Endodermal cell (in vitro differentiated cells): Measurements from ENCODE around the gene ODAD4. TPM values are rescaled to one million over a fixed set of nuclear protein-coding genes. Genes with fewer than 3 reads are reported as not detected.

Experiments
- DNase-seq: peaks from one replicate; pipeline ENCODE4 v3.0.0-alpha.2; 2017
- H3K27ac ChIP-seq: 2 replicates; pipeline ENCODE4 v1.5.1; 2013; ENCODE audit warnings: mild to moderate bottlenecking, low read depth, low read length, moderate library complexity
- H3K27me3 ChIP-seq: 2 replicates; pipeline ENCODE4 v1.6.1; 2013; ENCODE audit warnings: mild to moderate bottlenecking, low read length, moderate library complexity; ENCODE audit not compliant: insufficient read depth, control insufficient read depth, poor library complexity, severe bottlenecking
- H3K36me3 ChIP-seq: 2 replicates; pipeline ENCODE4 v1.7.0; 2013; ENCODE audit warnings: mild to moderate bottlenecking, low read length, moderate library complexity; ENCODE audit not compliant: control insufficient read depth, insufficient read depth
- H3K4me1 ChIP-seq: one replicate; pipeline ENCODE4 v1.7.0; 2013; ENCODE audit warnings: low read length; ENCODE audit not compliant: control insufficient read depth, insufficient read depth
- H3K4me3 ChIP-seq: 2 replicates; pipeline ENCODE4 v1.5.1; 2013; ENCODE audit warnings: mild to moderate bottlenecking, low read length, moderate library complexity
- H3K9ac ChIP-seq: 2 replicates; pipeline ENCODE4 v1.6.1; 2013; ENCODE audit warnings: mild to moderate bottlenecking, low read length, moderate library complexity; ENCODE audit not compliant: poor library complexity, severe bottlenecking; ENCODE audit errors: extremely low read depth
- H3K9me3 ChIP-seq: 2 replicates; pipeline ENCODE4 v1.6.1; 2013; ENCODE audit warnings: mild to moderate bottlenecking, low read length, moderate library complexity; ENCODE audit not compliant: control insufficient read depth
- H3K27ac Mint-ChIP-seq: 2 replicates; pipeline ENCODE4 v1.8.0; 2020; ENCODE audit warnings: mixed read lengths
- H3K27me3 Mint-ChIP-seq: 2 replicates; pipeline ENCODE4 v1.8.0; 2021; ENCODE audit warnings: mild to moderate bottlenecking, mixed read lengths; ENCODE audit not compliant: insufficient read depth
- H3K36me3 Mint-ChIP-seq: 2 replicates; pipeline ENCODE4 v1.8.0; 2020; ENCODE audit warnings: low read depth, mixed read lengths
- H3K4me1 Mint-ChIP-seq: 2 replicates; pipeline ENCODE4 v1.8.0; 2020; ENCODE audit warnings: mixed read lengths
- H3K4me3 Mint-ChIP-seq: 2 replicates; pipeline ENCODE4 v1.8.0; 2020; ENCODE audit warnings: mild to moderate bottlenecking, moderate library complexity, mixed read lengths
- H3K9me3 Mint-ChIP-seq: 2 replicates; pipeline ENCODE4 v1.8.0; 2020; ENCODE audit warnings: mild to moderate bottlenecking, mixed read lengths
- WGBS, 2 experiments: methylation state at CpG; one replicate each; pipeline versions ENCODE4 v1.1.5 to v1.1.7; 2013; ENCODE audit warnings: missing lambda C conversion rate in 2 of 2, mixed read lengths in 1 of 2; ENCODE audit not compliant: insufficient coverage in 1 of 2, insufficient read length in 1 of 2; 5-methylcytosine and 5-hydroxymethylcytosine counted together
- total RNA-seq, 2 donors: library from RNA; stranded (reverse); fragmentation: NEBNext Ultra II Directional in 1 of 2; extraction: Animal tissue kit (Norgen Biotek cat#: 25700) in 1 of 2; gene quantifications; 2 replicates in 1 of 2; 3 replicates in 1 of 2; pipeline ENCODE4 v1.2.1, GENCODE V29; 2021
- TF ChIP-seq, protein P1 (sequence below): fragments of 200-600 bp; sonication (generic); conservative IDR thresholded peaks from 2 replicates; pipeline ENCODE4 v1.5.0; 2021; ENCODE audit warnings: antibody characterized with exemption, mild to moderate bottlenecking

The ODAD4 gene
- total RNA-seq, 2 donors from 2014 or later: 3.9 to 4.7 TPM

DNA sequence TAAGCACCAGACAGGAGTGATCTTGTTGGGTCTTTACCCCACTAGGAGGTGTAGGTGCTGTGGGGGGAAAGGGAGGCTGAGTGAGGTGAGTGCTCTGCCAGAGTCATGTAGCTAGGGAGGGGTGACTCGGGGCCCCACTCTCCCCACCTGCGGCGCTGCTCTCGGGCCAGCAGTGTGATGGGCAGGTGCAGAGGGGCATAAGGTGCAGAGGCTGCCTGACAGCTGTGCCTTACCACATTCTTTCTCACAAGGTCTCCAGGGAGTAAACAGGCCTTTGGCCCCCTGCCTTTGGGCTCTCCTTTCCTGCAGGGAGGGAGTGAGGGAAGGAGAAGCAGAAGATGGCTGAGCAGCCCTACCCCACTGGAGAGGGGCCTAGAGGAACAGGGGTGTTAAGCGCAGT lies 31.7 kb downstream of the ODAD4 start:
- Mint-ChIP-seq H3K27me3 (peaks cover 1% of the 10 kb centered on the region), H3K9me3 (no peaks in the 10 kb centered on the region), H3K4me1 (peaks cover 31% of the 10 kb centered on the region), H3K27ac (no peak overlapping the region), H3K36me3 (no peaks in the 10 kb centered on the region), H3K4me3 (no peak overlapping the region)
- Histone ChIP-seq H3K36me3 (no peaks in the 10 kb centered on the region), H3K4me3 (no peak overlapping the region), H3K9ac (no peak overlapping the region), H3K9me3 (no peaks in the 10 kb centered on the region), H3K4me1 (peaks cover 13% of the 10 kb centered on the region), H3K27ac (no peak overlapping the region), H3K27me3 (no peaks in the 10 kb centered on the region)
- WGBS, 2 experiments: 92 to 100% methylated on average over 5 of the region's 5 CpGs
- DNase-seq: no peak
- TF ChIP-seq, protein P1, sequence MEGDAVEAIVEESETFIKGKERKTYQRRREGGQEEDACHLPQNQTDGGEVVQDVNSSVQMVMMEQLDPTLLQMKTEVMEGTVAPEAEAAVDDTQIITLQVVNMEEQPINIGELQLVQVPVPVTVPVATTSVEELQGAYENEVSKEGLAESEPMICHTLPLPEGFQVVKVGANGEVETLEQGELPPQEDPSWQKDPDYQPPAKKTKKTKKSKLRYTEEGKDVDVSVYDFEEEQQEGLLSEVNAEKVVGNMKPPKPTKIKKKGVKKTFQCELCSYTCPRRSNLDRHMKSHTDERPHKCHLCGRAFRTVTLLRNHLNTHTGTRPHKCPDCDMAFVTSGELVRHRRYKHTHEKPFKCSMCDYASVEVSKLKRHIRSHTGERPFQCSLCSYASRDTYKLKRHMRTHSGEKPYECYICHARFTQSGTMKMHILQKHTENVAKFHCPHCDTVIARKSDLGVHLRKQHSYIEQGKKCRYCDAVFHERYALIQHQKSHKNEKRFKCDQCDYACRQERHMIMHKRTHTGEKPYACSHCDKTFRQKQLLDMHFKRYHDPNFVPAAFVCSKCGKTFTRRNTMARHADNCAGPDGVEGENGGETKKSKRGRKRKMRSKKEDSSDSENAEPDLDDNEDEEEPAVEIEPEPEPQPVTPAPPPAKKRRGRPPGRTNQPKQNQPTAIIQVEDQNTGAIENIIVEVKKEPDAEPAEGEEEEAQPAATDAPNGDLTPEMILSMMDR: no peak

DNA sequence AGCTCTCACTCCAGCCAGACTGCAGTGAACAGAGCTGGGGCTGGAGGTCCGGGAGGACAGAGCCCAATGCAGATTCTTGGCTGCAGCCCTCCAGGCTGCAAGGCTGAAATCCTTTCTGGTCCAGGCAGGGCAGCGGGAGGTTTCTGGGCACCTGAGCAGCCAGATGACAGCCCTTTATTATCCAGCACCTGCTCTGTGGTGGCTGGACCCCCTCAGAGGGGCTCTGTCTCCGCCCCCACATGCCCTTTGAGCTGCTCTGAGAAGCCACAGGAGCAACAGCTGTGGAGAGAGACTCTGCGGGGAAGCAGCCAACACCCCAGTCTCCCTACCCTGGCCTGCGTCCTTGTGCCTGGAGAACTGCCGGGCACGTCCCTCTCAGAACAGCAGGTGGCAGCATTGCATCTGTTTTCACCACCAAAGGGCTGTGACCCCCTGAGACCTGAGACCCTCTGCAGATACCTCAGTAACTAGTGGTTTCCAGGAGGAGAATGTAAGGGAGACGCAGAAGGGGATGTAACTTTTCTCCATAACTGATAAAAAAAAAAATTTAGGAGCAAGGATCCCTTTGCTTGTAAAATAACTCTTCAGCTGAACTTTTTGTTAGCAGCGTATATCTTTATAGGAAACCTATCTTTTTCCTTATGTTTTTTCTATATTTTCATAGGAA lies 32.5 kb downstream of the ODAD4 start:
- H3K4me1 ChIP-seq: peaks cover 13% of the 10 kb centered on the region
- Mint-ChIP-seq H3K4me1 (peaks cover 27% of the 10 kb centered on the region), H3K27me3 (peaks cover 1% of the 10 kb centered on the region), H3K4me3 (no peak overlapping the region), H3K36me3 (peaks cover 2% of the 10 kb centered on the region), H3K27ac (no peak overlapping the region), H3K9me3 (no peaks in the 10 kb centered on the region)
- no peaks in the 10 kb centered on the region for H3K27me3 ChIP-seq
- DNase-seq: peak; percentile 97
- peaks cover under 1% of the 10 kb centered on the region for H3K36me3 ChIP-seq
- TF ChIP-seq, protein P1: peak; percentile 92
- no peak overlapping the region for H3K4me3 ChIP-seq
- H3K27ac ChIP-seq: no peak overlapping the region
- H3K9ac ChIP-seq: no peak overlapping the region
- WGBS, 2 experiments: 34 to 64% methylated on average over 5 to 9 of the region's 9 CpGs
- no peaks in the 10 kb centered on the region for H3K9me3 ChIP-seq

DNA sequence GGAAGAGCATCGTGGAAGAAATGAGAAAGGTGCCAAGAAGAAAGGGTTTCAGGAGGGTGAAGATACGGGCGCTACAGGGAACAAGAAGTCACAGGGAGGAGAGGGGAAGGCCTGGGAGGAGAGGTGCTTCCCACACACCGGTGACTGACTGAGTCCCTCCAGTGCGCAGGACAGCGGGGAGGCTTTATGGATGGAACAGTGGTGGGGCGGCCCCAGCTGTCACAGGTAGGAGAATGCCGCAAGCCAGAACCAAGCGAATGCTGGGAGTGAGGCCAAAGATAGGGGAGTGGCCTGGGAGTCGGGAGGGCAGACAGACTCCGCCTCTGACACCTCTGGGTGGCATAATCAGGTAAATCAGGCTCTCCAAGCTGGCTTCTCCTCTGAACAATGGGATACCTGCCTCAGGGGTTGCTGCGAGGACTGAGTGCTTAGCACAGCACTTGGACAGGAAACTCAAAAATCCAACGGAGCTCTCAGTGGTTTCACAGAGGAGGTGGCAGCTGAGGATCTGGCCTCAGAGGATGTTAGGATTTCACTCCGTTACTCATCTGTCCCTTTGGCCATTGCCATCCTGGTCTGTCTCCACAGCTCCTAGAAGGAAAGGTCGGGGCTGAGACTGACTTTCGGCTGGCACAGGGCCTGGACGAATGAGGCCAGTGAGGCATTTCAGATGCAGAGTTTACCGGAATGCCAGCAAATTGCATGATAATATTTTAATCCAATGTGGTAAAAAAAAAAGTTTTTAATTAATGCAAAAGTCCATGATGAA lies 35.5 kb downstream of the ODAD4 start:
- Mint-ChIP-seq H3K27ac (peak overlapping the region; percentile 91), H3K36me3 (peaks cover 23% of the 10 kb centered on the region), H3K4me3 (peak overlapping the region; percentile 71), H3K4me1 (peaks cover 15% of the 10 kb centered on the region), H3K27me3 (peaks cover 1% of the 10 kb centered on the region), H3K9me3 (no peaks in the 10 kb centered on the region)
- TF ChIP-seq, protein P1: no peak
- WGBS, 2 experiments: 10 to 11% methylated on average over 11 to 18 of the region's 18 CpGs
- peak; percentile 98 for DNase-seq
- Histone ChIP-seq H3K27me3 (no peaks in the 10 kb centered on the region), H3K9ac (peak overlapping the region; percentile 85), H3K4me1 (peaks cover 3% of the 10 kb centered on the region), H3K36me3 (peaks cover 23% of the 10 kb centered on the region), H3K4me3 (peak overlapping the region; percentile 90), H3K27ac (no peak overlapping the region), H3K9me3 (no peaks in the 10 kb centered on the region)
